ENCODE data around the gene RBM27. TPM values are rescaled to one million over a fixed set of nuclear protein-coding genes. Genes with fewer than 3 reads are reported as not detected.

Gene RBM27
- total RNA-seq, 4 donors from 2014 or later: 24.7 to 42.4 (median 29.6) TPM

DNA sequence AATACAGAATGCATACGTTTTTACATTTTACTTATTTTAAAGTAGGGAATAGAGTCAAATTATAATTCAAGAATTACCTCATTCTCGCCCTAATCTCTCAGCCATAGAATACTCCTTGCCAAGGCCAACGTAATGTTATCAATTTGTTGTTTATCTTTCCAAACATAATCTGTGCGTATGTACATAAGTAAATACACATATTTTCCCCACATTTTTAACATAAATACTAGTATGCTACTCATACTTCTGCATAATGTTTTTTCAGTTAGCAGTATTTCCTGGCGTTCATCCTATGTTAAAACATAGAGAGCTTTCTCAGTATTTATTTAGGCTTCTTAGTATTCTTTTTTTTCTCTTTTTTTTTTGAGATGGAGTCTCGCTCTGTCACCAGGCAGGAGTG is 28.8 kb downstream of the RBM27 start:
- Histone ChIP-seq H3K27me3 (no peaks in the 10 kb centered on the region), H3K4me1 (no peaks in the 10 kb centered on the region), H3K4me3 (replicated peaks in 1 of 3) (no peak overlapping the region), H3K27ac (no peak overlapping the region), H3K36me3 (peaks cover 19 to 39% of the 10 kb centered on the region in 2 donors), H3K9me3 (no peaks in the 10 kb centered on the region)
- no peak for DNase-seq
- 91 to 94% methylated on average over 6 of the region's 6 CpGs for WGBS, 2 donors
- TF ChIP-seq, protein P1, sequence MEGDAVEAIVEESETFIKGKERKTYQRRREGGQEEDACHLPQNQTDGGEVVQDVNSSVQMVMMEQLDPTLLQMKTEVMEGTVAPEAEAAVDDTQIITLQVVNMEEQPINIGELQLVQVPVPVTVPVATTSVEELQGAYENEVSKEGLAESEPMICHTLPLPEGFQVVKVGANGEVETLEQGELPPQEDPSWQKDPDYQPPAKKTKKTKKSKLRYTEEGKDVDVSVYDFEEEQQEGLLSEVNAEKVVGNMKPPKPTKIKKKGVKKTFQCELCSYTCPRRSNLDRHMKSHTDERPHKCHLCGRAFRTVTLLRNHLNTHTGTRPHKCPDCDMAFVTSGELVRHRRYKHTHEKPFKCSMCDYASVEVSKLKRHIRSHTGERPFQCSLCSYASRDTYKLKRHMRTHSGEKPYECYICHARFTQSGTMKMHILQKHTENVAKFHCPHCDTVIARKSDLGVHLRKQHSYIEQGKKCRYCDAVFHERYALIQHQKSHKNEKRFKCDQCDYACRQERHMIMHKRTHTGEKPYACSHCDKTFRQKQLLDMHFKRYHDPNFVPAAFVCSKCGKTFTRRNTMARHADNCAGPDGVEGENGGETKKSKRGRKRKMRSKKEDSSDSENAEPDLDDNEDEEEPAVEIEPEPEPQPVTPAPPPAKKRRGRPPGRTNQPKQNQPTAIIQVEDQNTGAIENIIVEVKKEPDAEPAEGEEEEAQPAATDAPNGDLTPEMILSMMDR (IDR thresholded peaks at IDR 0.05): no peak
- no peak for TF ChIP-seq POLR2A (IDR thresholded peaks at IDR 0.05)
- intact Hi-C loops (cut with DNase I): no loop called here

DNA sequence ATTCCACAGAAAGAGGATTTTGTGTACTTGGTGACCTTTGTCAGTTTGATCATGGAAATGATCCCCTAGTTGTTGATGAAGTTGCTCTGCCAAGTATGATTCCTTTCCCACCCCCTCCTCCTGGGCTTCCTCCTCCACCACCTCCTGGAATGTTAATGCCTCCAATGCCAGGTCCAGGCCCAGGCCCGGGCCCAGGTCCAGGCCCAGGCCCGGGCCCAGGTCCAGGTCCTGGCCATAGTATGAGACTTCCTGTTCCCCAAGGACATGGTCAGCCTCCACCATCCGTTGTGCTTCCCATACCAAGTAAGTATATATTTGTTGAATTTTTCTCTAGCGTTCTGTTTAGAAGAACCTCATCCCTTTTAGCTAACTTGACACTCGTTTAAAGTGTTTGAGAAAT is 30.0 kb downstream of the RBM27 start:
- Histone ChIP-seq H3K9me3 (no peaks in the 10 kb centered on the region), H3K36me3 (peaks cover 28 to 49% of the 10 kb centered on the region in 2 donors), H3K27me3 (no peaks in the 10 kb centered on the region), H3K27ac (no peak overlapping the region), H3K4me1 (no peaks in the 10 kb centered on the region), H3K4me3 (replicated peaks in 1 of 3) (no peak overlapping the region)
- no peak for DNase-seq
- intact Hi-C loops (cut with DNase I): no loop called here
- TF ChIP-seq, protein P1 (IDR thresholded peaks at IDR 0.05): no peak
- no peak for TF ChIP-seq POLR2A (IDR thresholded peaks at IDR 0.05)
- WGBS, 2 donors: 80 to 87% methylated on average over 5 of the region's 5 CpGs

DNA sequence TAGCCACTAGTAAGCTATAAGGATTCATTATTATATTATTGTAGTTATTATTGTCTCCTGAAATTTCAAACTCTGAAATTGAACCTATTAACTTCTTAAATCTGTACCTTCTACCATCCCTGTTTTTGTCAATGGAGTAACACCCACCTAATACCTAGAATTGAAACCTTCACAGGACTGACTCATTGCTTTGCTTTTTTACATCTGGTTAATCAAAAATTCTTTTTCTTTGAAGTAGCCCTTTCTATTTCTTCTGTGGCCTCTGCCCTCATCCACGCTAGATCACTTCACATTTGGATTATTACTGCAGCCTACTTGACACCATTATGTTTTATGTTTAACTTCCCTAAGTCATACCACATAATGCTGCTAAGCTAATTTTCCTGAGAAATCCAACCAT is 35.6 kb downstream of the RBM27 start:
- Histone ChIP-seq H3K27ac (no peak overlapping the region), H3K4me3 (replicated peaks in 1 of 3) (no peak overlapping the region), H3K9me3 (no peaks in the 10 kb centered on the region), H3K36me3 (peaks cover 15 to 20% of the 10 kb centered on the region in 2 donors), H3K27me3 (no peaks in the 10 kb centered on the region), H3K4me1 (no peaks in the 10 kb centered on the region)
- intact Hi-C loops (cut with DNase I): no loop called here
- no peak for DNase-seq
- WGBS, 2 donors: 63 to 94% methylated on average over 1 of the region's 1 CpG
- TF ChIP-seq POLR2A (IDR thresholded peaks at IDR 0.05): no peak
- TF ChIP-seq, protein P1 (IDR thresholded peaks at IDR 0.05): no peak

DNA sequence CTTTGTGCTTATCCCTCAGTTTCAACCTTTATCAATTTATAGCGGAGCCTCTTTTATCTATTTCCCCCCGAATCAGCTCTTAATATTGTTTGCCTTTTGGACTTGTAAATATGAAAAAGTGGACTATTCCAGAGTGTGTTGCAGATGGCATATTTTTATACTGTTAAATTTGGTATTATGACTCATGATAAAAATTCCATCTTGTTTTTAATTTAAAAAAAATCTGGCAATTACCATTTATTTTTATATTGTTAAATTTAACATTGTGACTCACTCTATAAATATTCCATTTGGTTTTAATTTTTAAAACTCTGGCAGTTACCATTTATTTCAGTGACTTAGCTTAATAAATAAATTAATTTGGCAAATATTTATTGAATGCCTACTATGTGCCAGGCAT is 37.5 kb downstream of the RBM27 start:
- no peaks in the 10 kb centered on the region for H3K4me1 ChIP-seq
- no peaks in the 10 kb centered on the region for H3K9me3 ChIP-seq
- no peak for DNase-seq
- H3K4me3 ChIP-seq (replicated peaks in 1 of 3): no peak overlapping the region
- no peaks in the 10 kb centered on the region for H3K27me3 ChIP-seq
- H3K27ac ChIP-seq: peak overlapping the region in 1 of 3 donors; percentile 10
- intact Hi-C loops (cut with DNase I): no loop called here
- TF ChIP-seq, protein P1 (IDR thresholded peaks at IDR 0.05): no peak
- no peak for TF ChIP-seq POLR2A (IDR thresholded peaks at IDR 0.05)
- 82 to 91% methylated on average over 2 of the region's 2 CpGs for WGBS, 2 donors
- H3K36me3 ChIP-seq: peaks cover 15 to 24% of the 10 kb centered on the region in 2 donors

DNA sequence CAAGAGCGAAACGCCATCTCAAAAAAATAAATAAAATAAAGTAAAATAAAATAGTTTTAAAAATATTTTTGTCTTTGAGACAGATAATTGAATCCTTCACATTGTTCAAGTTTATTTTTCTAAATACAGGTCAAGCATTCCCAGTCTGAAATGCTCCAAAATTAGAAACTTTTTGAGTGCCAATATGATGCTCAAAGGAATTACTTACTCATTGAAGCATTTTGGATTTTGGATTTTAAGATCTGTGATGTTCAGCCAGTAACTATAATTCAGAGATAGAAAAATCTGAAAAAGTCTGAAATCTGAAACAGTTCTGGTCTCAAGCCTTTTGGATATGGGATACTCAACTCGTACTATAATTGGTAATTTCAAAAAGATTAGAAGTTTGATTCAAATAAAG is 39.8 kb downstream of the RBM27 start:
- Histone ChIP-seq H3K9me3 (no peaks in the 10 kb centered on the region), H3K4me1 (no peaks in the 10 kb centered on the region), H3K27me3 (no peaks in the 10 kb centered on the region), H3K27ac (no peak overlapping the region), H3K36me3 (peaks cover 0 to 11% of the 10 kb centered on the region in 2 donors), H3K4me3 (replicated peaks in 1 of 3) (no peak overlapping the region)
- intact Hi-C loops (cut with DNase I): no loop called here
- 86 to 87% methylated on average over 3 of the region's 3 CpGs for WGBS, 2 donors
- DNase-seq: no peak
- no peak for TF ChIP-seq POLR2A (IDR thresholded peaks at IDR 0.05)
- TF ChIP-seq, protein P1 (IDR thresholded peaks at IDR 0.05): no peak
